H1 (cell line): ENCODE measurements around the gene TPSD1. TPM values are rescaled to one million over a fixed set of nuclear protein-coding genes. Genes with fewer than 3 reads are reported as not detected.

Experiments
- BCL11A ChIP-seq, 2 experiments: IDR thresholded peaks; one replicate each; pipeline ENCODE4 v1.6.1; 2011; ENCODE audit warnings: low read depth in 2 of 2, low read length in 2 of 2, mild to moderate bottlenecking in 2 of 2
- CBX5 ChIP-seq: fragments of 300-800, 300-1000 bp; sonication (generic); IDR thresholded peaks from 2 replicates; pipeline ENCODE4 v1.7.1; 2016; ENCODE audit warnings: antibody characterized with exemption, low read length, low read depth
- CHD7 ChIP-seq: fragments of 300-600 bp; sonication (generic); IDR thresholded peaks from 2 replicates; pipeline ENCODE4 v1.7.1; 2012; ENCODE audit warnings: low read length, moderate library complexity, mild to moderate bottlenecking, inconsistent platforms; ENCODE audit not compliant: insufficient replicate concordance
- CTCF ChIP-seq, 3 experiments: IDR thresholded peaks; 1 replicate in 2 of 3; 2 replicates in 1 of 3; pipeline versions ENCODE4 v1.5.1 to v1.6.1; 2011; ENCODE audit warnings: low read length in 3 of 3, mild to moderate bottlenecking in 3 of 3, inconsistent platforms in 2 of 3, low read depth in 1 of 3, moderate library complexity in 1 of 3; ENCODE audit not compliant: insufficient read depth in 1 of 3; ENCODE audit errors: control extremely low read depth in 1 of 3
- EGR1 ChIP-seq: IDR thresholded peaks from 2 replicates; pipeline ENCODE4 v1.6.1; 2011; ENCODE audit warnings: low read depth, low read length, borderline replicate concordance
- RFX5 ChIP-seq: IDR thresholded peaks from 2 replicates; pipeline ENCODE4 v1.6.1; 2011; ENCODE audit warnings: low read depth, low read length, improper control_type of control experiment, borderline replicate concordance
- RNF2 ChIP-seq: fragments of 200-900, 300-1000 bp; sonication (generic); IDR thresholded peaks from 2 replicates; pipeline ENCODE4 v1.7.1; 2016; ENCODE audit warnings: borderline replicate concordance, low read depth, mild to moderate bottlenecking, antibody characterized with exemption, low read length; ENCODE audit not compliant: poor library complexity, severe bottlenecking; ENCODE audit errors: missing control alignments
- TBP ChIP-seq: IDR thresholded peaks from 2 replicates; pipeline ENCODE4 v1.6.1; 2011; ENCODE audit warnings: low read depth, low read length, improper control_type of control experiment
- polyA plus RNA-seq, 7 experiments: library from polyadenylated mRNA; depleted of rRNA in 3 of 7; stranded (reverse) in 5 of 7; unstranded in 2 of 7; fragments of >200 nt in 5 of 7; fragments of 200-250 nt in 2 of 7; gene quantifications; 1 replicate in 5 of 7; 2 replicates in 1 of 7; 4 replicates in 1 of 7; pipeline versions ENCODE4 v1.2.1 to v1.2.3, GENCODE V29; 2011 to 2013; ENCODE audit warnings: missing spikeins in 2 of 7, mixed read lengths in 2 of 7
- total RNA-seq: library from RNA; stranded (reverse); fragmentation: NEBNext Ultra II Directional; extraction: Animal tissue kit (Norgen Biotek cat#: 25700); gene quantifications from 2 replicates; pipeline ENCODE4 v1.2.1, GENCODE V29; 2021

TPSD1 gene
- total and polyA plus RNA-seq, 2 of the 8 experiments (the other 6 are each of a cell fraction or from before 2014, with no cell fraction given): 0.26 TPM; not detected in 1

- no peak for TF ChIP-seq CHD7
- TF ChIP-seq EGR1: no peak
- TF ChIP-seq RNF2: no peak
- no peak for TF ChIP-seq CTCF (IDR thresholded peaks at IDR 0.05; ENCODE audit: control extremely low read depth in 1 of 3, insufficient read depth in 1 of 3, low read depth in 1 of 3, low read length in 3 of 3)
- TF ChIP-seq CBX5: no peak
- no peak for TF ChIP-seq TBP
- TF ChIP-seq RFX5: no peak
- no peak for TF ChIP-seq BCL11A (IDR thresholded peaks at IDR 0.05; ENCODE audit: low read depth in 2 of 2, low read length in 2 of 2)
- TF ChIP-seq, all 59 proteins: peak for 0
These were observed 45.7 kb downstream of the TPSD1 start (continued) for GRCh38 chr16:1301562-1301961.
